ENCODE measurements around the gene RALB. TPM values are rescaled to one million over a fixed set of nuclear protein-coding genes. Genes with fewer than 3 reads are reported as not detected.

Gene RALB
- total RNA-seq, 6 donors from 2014 or later: 23.0 to 85.8 (median 46.5) TPM

DNA sequence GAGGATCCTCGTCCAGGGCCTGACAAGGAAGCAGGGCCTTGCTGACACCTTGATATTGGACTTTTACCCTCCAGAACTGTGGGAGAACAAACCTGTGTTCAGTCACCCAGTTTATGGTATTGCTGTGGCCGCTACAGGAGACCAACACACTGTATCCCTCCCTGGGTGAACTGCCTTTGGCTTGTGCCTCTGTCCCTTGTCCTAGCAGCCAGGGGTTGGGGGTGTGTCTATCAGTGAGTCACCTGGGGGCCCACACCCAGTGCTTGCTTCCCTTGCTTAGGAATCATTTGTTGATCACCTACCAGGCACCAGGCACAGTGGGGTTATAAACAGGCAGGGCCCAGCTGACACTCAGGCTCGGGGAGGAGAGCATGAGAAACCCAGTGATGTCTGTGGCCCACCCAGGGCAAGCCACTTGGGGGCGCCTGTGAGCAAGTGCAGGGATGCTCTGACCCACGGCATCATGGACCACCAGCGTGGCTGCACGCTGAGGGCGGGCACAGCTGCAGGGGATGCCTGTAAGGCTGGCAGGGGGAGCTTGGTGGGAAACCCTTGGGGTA is 46.5 kb upstream of the RALB start:
- no peaks in the 10 kb centered on the region for H3K27me3 ChIP-seq
- TF ChIP-seq POLR2AphosphoS5 (IDR thresholded peaks at IDR 0.05): no peak
- TF ChIP-seq EP300 (IDR thresholded peaks at IDR 0.05): no peak
- no peak for TF ChIP-seq POLR2A (IDR thresholded peaks at IDR 0.05)
- TF ChIP-seq, protein P1, sequence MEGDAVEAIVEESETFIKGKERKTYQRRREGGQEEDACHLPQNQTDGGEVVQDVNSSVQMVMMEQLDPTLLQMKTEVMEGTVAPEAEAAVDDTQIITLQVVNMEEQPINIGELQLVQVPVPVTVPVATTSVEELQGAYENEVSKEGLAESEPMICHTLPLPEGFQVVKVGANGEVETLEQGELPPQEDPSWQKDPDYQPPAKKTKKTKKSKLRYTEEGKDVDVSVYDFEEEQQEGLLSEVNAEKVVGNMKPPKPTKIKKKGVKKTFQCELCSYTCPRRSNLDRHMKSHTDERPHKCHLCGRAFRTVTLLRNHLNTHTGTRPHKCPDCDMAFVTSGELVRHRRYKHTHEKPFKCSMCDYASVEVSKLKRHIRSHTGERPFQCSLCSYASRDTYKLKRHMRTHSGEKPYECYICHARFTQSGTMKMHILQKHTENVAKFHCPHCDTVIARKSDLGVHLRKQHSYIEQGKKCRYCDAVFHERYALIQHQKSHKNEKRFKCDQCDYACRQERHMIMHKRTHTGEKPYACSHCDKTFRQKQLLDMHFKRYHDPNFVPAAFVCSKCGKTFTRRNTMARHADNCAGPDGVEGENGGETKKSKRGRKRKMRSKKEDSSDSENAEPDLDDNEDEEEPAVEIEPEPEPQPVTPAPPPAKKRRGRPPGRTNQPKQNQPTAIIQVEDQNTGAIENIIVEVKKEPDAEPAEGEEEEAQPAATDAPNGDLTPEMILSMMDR (IDR thresholded peaks at IDR 0.05): peak in 4 of 6 experiments; percentile 28 to 40 (median 34)
- H3K9me3 ChIP-seq: no peaks in the 10 kb centered on the region
- no peaks in the 10 kb centered on the region for H3K36me3 ChIP-seq
- peak in 1 of 2 donors; percentile 28 for ATAC-seq (ENCODE audit: low FRiP score in 2 of 2)
- no peak overlapping the region for H3K4me3 ChIP-seq
- peak in 1 of 2 donors; percentile 76 for DNase-seq
- 82 to 92% methylated on average over 2 to 8 of the region's 8 CpGs for WGBS, 2 donors
- H3K27ac ChIP-seq: no peak overlapping the region
- peaks cover 0 to 20% (median 8%) of the 10 kb centered on the region in 4 donors for H3K4me1 ChIP-seq

DNA sequence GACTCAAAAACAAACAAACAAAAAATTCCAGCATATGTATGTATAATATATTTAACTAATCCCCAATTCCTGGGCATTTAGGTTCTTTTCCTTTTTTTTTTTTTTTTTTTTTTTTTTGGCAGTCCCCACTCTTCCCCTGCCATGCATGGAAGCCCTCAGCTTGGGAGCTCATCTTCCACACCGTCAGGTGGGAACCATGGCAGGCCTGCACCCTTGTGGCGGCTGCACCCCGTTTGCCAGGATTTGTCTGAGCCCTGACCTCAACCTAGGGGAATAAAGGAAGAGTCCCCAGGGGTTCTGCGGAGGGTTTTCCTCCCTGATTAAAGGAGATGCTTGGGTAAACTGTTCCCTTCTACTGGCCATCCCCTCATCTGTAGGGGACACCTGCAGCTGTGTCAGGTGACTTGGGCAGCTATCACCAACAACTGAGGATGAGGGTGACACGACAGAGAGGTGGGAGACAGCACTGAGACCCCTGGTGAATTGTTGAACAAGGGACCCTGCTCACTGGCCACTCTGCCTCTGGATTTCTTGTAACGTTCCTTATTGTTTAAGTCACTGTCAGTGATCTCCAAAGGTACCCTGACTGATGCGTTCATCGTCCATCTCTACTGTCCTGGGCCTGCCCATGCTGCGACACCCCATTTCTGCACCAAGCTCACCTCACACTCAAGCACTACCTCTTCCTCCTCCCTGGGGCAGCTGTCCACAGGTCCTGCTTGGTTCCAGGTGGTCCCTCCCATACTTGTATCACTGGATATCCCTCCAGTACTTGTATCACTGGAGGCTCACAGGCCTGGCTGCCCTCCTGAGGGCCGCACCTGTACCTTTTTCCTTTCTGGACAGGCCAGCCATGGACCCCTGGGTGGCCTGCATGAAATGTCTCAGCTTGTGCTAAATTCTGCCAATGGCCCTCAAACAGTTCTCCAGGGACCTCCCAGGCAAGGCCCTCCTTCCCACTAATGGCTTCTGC is 44.0 kb upstream of the RALB start:
- TF ChIP-seq POLR2AphosphoS5 (IDR thresholded peaks at IDR 0.05) (no peak), POLR2A (IDR thresholded peaks at IDR 0.05) (no peak), EP300 (IDR thresholded peaks at IDR 0.05) (no peak)
- TF ChIP-seq, protein P1 (IDR thresholded peaks at IDR 0.05): no peak
- Histone ChIP-seq H3K36me3 (no peaks in the 10 kb centered on the region), H3K4me1 (peaks cover 0 to 9% (median 2%) of the 10 kb centered on the region in 4 donors), H3K27me3 (no peaks in the 10 kb centered on the region), H3K27ac (no peak overlapping the region), H3K9me3 (no peaks in the 10 kb centered on the region), H3K4me3 (no peak overlapping the region)
- no peak for ATAC-seq (ENCODE audit: low FRiP score in 2 of 2)
- no peak for DNase-seq
- WGBS, 2 donors: 95 to 100% methylated on average over 9 to 10 of the region's 10 CpGs

DNA sequence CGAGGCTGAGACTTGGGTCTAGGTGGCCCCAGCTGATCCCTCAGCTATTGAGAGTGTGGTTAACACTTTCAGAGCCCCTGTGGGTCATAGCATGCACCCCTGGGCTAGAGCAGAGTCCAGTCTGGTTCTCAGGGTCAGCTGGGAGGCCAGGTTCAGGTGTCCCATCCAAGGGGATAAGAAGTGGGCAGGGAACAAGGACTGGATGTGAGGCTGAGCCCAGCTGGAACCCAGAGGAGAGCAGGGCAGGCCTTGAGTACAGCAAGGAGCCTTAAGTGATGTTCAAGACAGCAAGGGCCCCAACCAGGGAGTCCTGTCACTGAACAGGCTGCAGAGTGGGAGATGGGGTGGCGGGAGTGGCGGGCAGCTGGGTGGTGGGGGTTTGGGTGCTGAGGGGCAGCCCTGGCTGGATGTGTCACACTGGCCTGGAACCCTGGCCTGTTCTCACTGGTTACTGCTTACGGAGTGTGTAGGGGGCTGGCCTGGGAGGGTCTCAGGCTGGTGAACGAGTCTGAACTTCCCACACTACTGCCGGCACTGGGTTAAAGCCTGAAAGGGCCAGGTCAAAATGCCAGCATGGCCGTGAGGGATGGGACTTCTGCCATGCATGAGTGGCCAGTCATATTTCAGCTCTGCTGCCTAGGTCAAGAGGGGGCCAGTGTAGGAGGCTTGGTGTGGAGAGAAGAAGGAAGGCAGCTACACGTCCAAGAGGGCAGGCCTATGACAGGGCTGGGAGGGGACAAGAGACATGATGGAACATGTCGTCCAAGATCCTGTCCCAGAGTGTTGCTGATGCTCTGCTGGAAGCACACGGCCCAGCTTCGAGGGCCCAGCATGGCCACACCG is 43.0 kb upstream of the RALB start:
- DNase-seq: no peak
- ATAC-seq (ENCODE audit: low FRiP score in 2 of 2): peak in 1 of 2 donors; percentile 41
- H3K4me3 ChIP-seq: no peak overlapping the region
- H3K27me3 ChIP-seq: no peaks in the 10 kb centered on the region
- TF ChIP-seq EP300 (IDR thresholded peaks at IDR 0.05) (no peak), POLR2AphosphoS5 (IDR thresholded peaks at IDR 0.05) (no peak)
- TF ChIP-seq, protein P1 (IDR thresholded peaks at IDR 0.05): no peak
- no peaks in the 10 kb centered on the region for H3K9me3 ChIP-seq
- no peaks in the 10 kb centered on the region for H3K36me3 ChIP-seq
- H3K27ac ChIP-seq: peak overlapping the region; percentile 27 to 74 (median 63)
- 58 to 65% methylated on average over 11 to 12 of the region's 12 CpGs for WGBS, 2 donors
- H3K4me1 ChIP-seq: peaks cover 0 to 8% (median 2%) of the 10 kb centered on the region in 4 donors

DNA sequence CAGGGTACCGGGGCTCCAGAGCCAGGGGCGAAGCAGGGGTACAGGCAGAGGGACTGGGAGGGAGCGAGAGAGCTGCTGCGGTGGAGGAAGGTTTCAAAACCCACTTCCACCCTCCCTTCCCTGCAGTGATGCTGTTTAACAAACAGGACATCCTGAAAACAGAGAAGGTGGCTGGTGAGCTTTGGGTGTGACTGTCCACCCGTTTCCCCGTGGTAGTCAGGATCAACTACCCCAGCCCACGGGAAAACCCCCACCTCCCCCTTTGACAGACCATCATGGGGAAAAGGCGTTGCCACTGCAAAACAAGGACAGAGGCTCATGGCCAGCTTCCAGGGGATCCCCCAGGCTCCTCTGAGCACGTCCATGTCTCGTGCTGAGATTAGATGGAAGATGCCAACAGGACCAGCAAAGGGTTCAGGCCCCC is 42.4 kb upstream of the RALB start:
- DNase-seq: no peak
- ATAC-seq (ENCODE audit: low FRiP score in 2 of 2): peak in 1 of 2 donors; percentile 52
- H3K36me3 ChIP-seq: no peaks in the 10 kb centered on the region
- H3K4me3 ChIP-seq: no peak overlapping the region
- WGBS, 2 donors: 19 to 36% methylated on average over 10 of the region's 10 CpGs
- peaks cover 0 to 8% (median 2%) of the 10 kb centered on the region in 4 donors for H3K4me1 ChIP-seq
- no peaks in the 10 kb centered on the region for H3K27me3 ChIP-seq
- peak in 1 of 2 donors; percentile 6 for TF ChIP-seq POLR2AphosphoS5 (IDR thresholded peaks at IDR 0.05)
- no peak for TF ChIP-seq EP300 (IDR thresholded peaks at IDR 0.05)
- peak overlapping the region; percentile 27 to 74 (median 63) for H3K27ac ChIP-seq
- no peaks in the 10 kb centered on the region for H3K9me3 ChIP-seq

Measured in upper lobe of left lung (tissue), 6 donors.